ENCODE measurements around the gene SLC33A1.
A peak's percentile ranks its signal among the peaks of the same experiment; 100 is the strongest.
"Not testable (repeated sequence)": the region's sequence is repeated elsewhere in the genome, so short reads cannot be mapped to it uniquely, and the experiment has no call there.

The SLC33A1 gene

GRCh38 chr3:155859859-155860258 lies 5.6 kb upstream of the SLC33A1 start:
- TF ChIP-seq CTCF (conservative IDR thresholded peaks at IDR 0.05), result peak; percentile 55
- no peak overlapping the region for H3K27ac ChIP-seq

GRCh38 chr3:155853214-155854140 lies 750 bp downstream of the SLC33A1 start:
- peak overlapping the region; percentile 80 for H3K27ac ChIP-seq
- 0 out of 2 replicates have a peak, but pooled peaks have one; percentile 15 for TF ChIP-seq CTCF (conservative IDR thresholded peaks at IDR 0.05)

- peak overlapping the region; percentile 80; the same call in 1 of the 2 replicates for H3K27ac ChIP-seq
- no peak for TF ChIP-seq CTCF (conservative IDR thresholded peaks at IDR 0.05)
Observed at GRCh38 chr3:155852341-155852740, 1.9 kb downstream of the SLC33A1 start.

GRCh38 chr3:155849404-155849803 lies 4.8 kb downstream of the SLC33A1 start:
- H3K27ac ChIP-seq, result not testable (repeated sequence)

GRCh38 chr3:155847993-155848392 lies 6.2 kb downstream of the SLC33A1 start:
- H3K27ac ChIP-seq, result no peak overlapping the region
- TF ChIP-seq CTCF (conservative IDR thresholded peaks at IDR 0.05), result no peak

- no peak overlapping the region for H3K27ac ChIP-seq
- TF ChIP-seq CTCF (conservative IDR thresholded peaks at IDR 0.05), result no peak
Observed at GRCh38 chr3:155846119-155846518, 8.1 kb downstream of the SLC33A1 start.

- no peak for TF ChIP-seq CTCF (conservative IDR thresholded peaks at IDR 0.05)
- H3K27ac ChIP-seq, result no peak overlapping the region
Observed at GRCh38 chr3:155843569-155843968, 10.7 kb downstream of the SLC33A1 start.
